CD4-positive, alpha-beta T cell (primary cell): Measurements from ENCODE around the gene THSD7B. TPM values are rescaled to one million over a fixed set of nuclear protein-coding genes. Genes with fewer than 3 reads are reported as not detected.

Experiments
- ATAC-seq: fragments of 200-7000 bp; cut with Tn5 transposase; one replicate; pipeline ENCODE4 v1.10.0; 2022; ENCODE audit warnings: mild to moderate bottlenecking; ENCODE audit not compliant: poor library complexity
- CTCF ChIA-PET: fragments of 350-600 bp; sonication (Branson Sonifier 250); formaldehyde crosslinking; loops from one replicate; lab custom pipeline; 2021; ENCODE audit warnings: antibody characterized with exemption, inconsistent platforms; lab: Charles Lee
- POLR2A ChIA-PET: fragments of 350-600 bp; sonication (Branson Sonifier 250); formaldehyde crosslinking; loops from one replicate; lab custom pipeline; 2021; ENCODE audit warnings: antibody characterized with exemption, inconsistent platforms; lab: Charles Lee
- DNase-seq, 14 experiments: peaks; one replicate each; pipeline ENCODE4 v3.0.0-alpha.2; 2013 to 2020; ENCODE audit warnings: mixed read lengths in 2 of 14
- H3K27ac ChIP-seq, 2 donors: one replicate each; pipeline versions ENCODE4 v1.5.1 to v1.7.0; 2013; ENCODE audit warnings: low read length in 2 of 2, low read depth in 1 of 2, mild to moderate bottlenecking in 1 of 2
- H3K27me3 ChIP-seq, 2 experiments: 1 replicate in 1 of 2; 2 replicates in 1 of 2; pipeline versions ENCODE4 v1.6.1 to v1.7.0; 2013; ENCODE audit warnings: low read length in 2 of 2, control low read depth in 1 of 2, mild to moderate bottlenecking in 1 of 2, moderate library complexity in 1 of 2; ENCODE audit not compliant: insufficient read depth in 2 of 2, control insufficient read depth in 1 of 2
- H3K36me3 ChIP-seq: one replicate; pipeline ENCODE4 v1.6.1; 2013; ENCODE audit warnings: low read length, control low read depth; ENCODE audit not compliant: insufficient read depth
- H3K4me1 ChIP-seq: one replicate; pipeline ENCODE4 v1.6.1; 2013; ENCODE audit warnings: low read length, control low read depth; ENCODE audit not compliant: insufficient read depth
- H3K4me3 ChIP-seq: one replicate; pipeline ENCODE4 v1.5.1; 2013; ENCODE audit warnings: mild to moderate bottlenecking, low read length, moderate library complexity
- H3K9me3 ChIP-seq, 2 experiments: 1 replicate in 1 of 2; 2 replicates in 1 of 2; pipeline versions ENCODE4 v1.6.1 to v1.7.0; 2013; ENCODE audit warnings: low read length in 2 of 2, mild to moderate bottlenecking in 2 of 2, control low read depth in 1 of 2, moderate library complexity in 1 of 2; ENCODE audit not compliant: control insufficient read depth in 1 of 2, insufficient read depth in 1 of 2
- H3K27ac Mint-ChIP-seq: one replicate; pipeline ENCODE4 v1.8.0; 2020; ENCODE audit warnings: mixed read lengths
- H3K27me3 Mint-ChIP-seq: one replicate; pipeline ENCODE4 v1.8.0; 2021; ENCODE audit warnings: mixed read lengths
- H3K36me3 Mint-ChIP-seq: one replicate; pipeline ENCODE4 v1.8.0; 2021; ENCODE audit warnings: low read depth, mixed read lengths
- H3K4me1 Mint-ChIP-seq: one replicate; pipeline ENCODE4 v1.8.0; 2021; ENCODE audit warnings: low read depth, mixed read lengths
- H3K4me3 Mint-ChIP-seq: one replicate; pipeline ENCODE4 v1.8.0; 2020; ENCODE audit warnings: mild to moderate bottlenecking, mixed read lengths
- H3K9me3 Mint-ChIP-seq: one replicate; pipeline ENCODE4 v1.8.0; 2020; ENCODE audit warnings: mixed read lengths
- intact Hi-C, 2 experiments: fragments of 100-400 bp; cut with DNase I in 1 of 2; cut with micrococcal nuclease in 1 of 2; formaldehyde crosslinking; loops; one replicate each; pipeline versions ENCODE4 v1.15.1 to v1.9.0; 2023 to 2025; cut with DNase I, micrococcal nuclease
- total RNA-seq, 174 experiments: library from RNA in 2 of 174; stranded (reverse) in 2 of 174; gene quantifications; one replicate each; pipeline ENCODE4 v1.2.3 and lab custom pipeline; 2021 to 2026
- TF ChIP-seq, protein P1 (sequence below): fragments of 200-600 bp; IDR thresholded peaks from one replicate; pipeline ENCODE4 v1.8.0; 2022; ENCODE audit warnings: antibody characterized with exemption, mild to moderate bottlenecking

The THSD7B gene
- total RNA-seq, 2 experiments from 2014 or later, result not detected

DNA sequence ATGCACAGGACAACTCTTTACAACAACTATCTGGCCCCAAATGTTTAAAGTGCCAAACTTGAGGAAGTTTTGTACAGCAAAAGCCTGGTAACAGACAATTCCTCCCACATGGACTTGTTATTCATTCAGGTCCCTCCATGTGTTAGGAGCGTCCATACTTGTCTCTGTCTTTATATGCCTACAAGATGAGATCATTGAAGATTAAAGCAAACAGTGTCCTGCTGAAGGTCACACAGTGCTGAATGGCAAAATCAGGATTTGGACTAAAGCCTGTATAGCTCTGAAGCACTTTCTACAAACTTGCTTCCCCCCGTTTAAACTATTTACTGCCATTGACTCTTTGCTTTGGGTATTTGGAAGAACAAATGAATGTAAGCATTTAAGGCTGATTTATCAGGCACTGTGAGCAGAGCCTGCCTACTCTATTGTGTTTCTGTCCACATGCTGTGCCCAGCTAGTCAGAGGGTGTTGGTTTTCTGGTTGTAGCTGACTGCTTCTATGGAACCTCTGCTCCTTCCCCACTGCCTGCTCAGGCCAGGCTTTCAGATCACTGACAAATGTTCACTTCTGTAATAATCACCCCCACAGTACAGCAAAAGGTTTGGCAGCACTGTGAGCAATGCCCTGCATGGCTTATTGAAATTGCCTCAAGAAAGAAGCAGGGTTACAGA, 274.3 kb downstream of the THSD7B start:
- CTCF ChIA-PET, result no interaction called here
- Mint-ChIP-seq H3K36me3 (no peaks in the 10 kb centered on the region), H3K27me3 (no peaks in the 10 kb centered on the region), H3K27ac (no peak overlapping the region), H3K4me3 (no peak overlapping the region), H3K9me3 (no peaks in the 10 kb centered on the region), H3K4me1 (no peaks in the 10 kb centered on the region)
- H3K9me3 ChIP-seq, result no peaks in the 10 kb centered on the region
- TF ChIP-seq, protein P1, sequence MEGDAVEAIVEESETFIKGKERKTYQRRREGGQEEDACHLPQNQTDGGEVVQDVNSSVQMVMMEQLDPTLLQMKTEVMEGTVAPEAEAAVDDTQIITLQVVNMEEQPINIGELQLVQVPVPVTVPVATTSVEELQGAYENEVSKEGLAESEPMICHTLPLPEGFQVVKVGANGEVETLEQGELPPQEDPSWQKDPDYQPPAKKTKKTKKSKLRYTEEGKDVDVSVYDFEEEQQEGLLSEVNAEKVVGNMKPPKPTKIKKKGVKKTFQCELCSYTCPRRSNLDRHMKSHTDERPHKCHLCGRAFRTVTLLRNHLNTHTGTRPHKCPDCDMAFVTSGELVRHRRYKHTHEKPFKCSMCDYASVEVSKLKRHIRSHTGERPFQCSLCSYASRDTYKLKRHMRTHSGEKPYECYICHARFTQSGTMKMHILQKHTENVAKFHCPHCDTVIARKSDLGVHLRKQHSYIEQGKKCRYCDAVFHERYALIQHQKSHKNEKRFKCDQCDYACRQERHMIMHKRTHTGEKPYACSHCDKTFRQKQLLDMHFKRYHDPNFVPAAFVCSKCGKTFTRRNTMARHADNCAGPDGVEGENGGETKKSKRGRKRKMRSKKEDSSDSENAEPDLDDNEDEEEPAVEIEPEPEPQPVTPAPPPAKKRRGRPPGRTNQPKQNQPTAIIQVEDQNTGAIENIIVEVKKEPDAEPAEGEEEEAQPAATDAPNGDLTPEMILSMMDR, result no peak
- no peaks in the 10 kb centered on the region for H3K4me1 ChIP-seq
- no peaks in the 10 kb centered on the region for H3K27me3 ChIP-seq
- ATAC-seq (no peak), DNase-seq (no peak)
- no peak overlapping the region for H3K4me3 ChIP-seq
- H3K36me3 ChIP-seq, result no peaks in the 10 kb centered on the region
- intact Hi-C loops, result no loop called here
- POLR2A ChIA-PET, result no interaction called here
- H3K27ac ChIP-seq, result no peak overlapping the region

- Mint-ChIP-seq H3K36me3 (no peaks in the 10 kb centered on the region), H3K4me1 (no peaks in the 10 kb centered on the region), H3K9me3 (no peaks in the 10 kb centered on the region), H3K27me3 (no peaks in the 10 kb centered on the region), H3K27ac (no peak overlapping the region), H3K4me3 (no peak overlapping the region)
- DNase-seq (no peak), ATAC-seq (no peak)
- intact Hi-C loops, result no loop called here
- no peak overlapping the region for H3K27ac ChIP-seq
- no peaks in the 10 kb centered on the region for H3K27me3 ChIP-seq
- no peaks in the 10 kb centered on the region for H3K36me3 ChIP-seq
- no peak overlapping the region for H3K4me3 ChIP-seq
- POLR2A ChIA-PET, result no interaction called here
- no peaks in the 10 kb centered on the region for H3K4me1 ChIP-seq
- TF ChIP-seq, protein P1, result no peak
- no peaks in the 10 kb centered on the region for H3K9me3 ChIP-seq
- CTCF ChIA-PET, result no interaction called here
Measured at GRCh38 chr2:137047369-137047768, 282.0 kb downstream of the THSD7B start.

- ChIA-PET POLR2A (no interaction called here), CTCF (interaction anchor here (0.7 kb wide), 1 partner anchor 13 kb away, joined by 3 read pairs; no protein-coding TSS in a partner anchor)
- H3K27me3 ChIP-seq, result no peaks in the 10 kb centered on the region
- Mint-ChIP-seq H3K27ac (no peak overlapping the region), H3K4me1 (no peaks in the 10 kb centered on the region), H3K9me3 (no peaks in the 10 kb centered on the region), H3K36me3 (no peaks in the 10 kb centered on the region), H3K4me3 (no peak overlapping the region), H3K27me3 (no peaks in the 10 kb centered on the region)
- intact Hi-C loops, result no loop called here
- DNase-seq (no peak), ATAC-seq (no peak)
- H3K27ac ChIP-seq, result no peak overlapping the region
- H3K9me3 ChIP-seq, result no peaks in the 10 kb centered on the region
- TF ChIP-seq, protein P1, result no peak
- no peaks in the 10 kb centered on the region for H3K36me3 ChIP-seq
- no peaks in the 10 kb centered on the region for H3K4me1 ChIP-seq
- H3K4me3 ChIP-seq, result no peak overlapping the region
Measured at GRCh38 chr2:137048455-137048854, 283.1 kb downstream of the THSD7B start.
